NK-92 (cell line): Measurements from ENCODE around the gene ST3GAL5.
"Not testable (repeated sequence)": the region's sequence is repeated elsewhere in the genome, so short reads cannot be mapped to it uniquely, and the experiment has no call there.

ENCODE experiments used
- DNase-seq: peaks from one replicate; lab custom pipeline; 2025; ENCODE audit not compliant: unreplicated experiment; lab: John Stamatoyannopoulos, UW

Gene ST3GAL5

GRCh38 chr2:85894554-85895278 is 5.9 kb upstream of the ST3GAL5 start:
- not testable (repeated sequence) for DNase-seq

- no peak for DNase-seq
These were observed 4.9 kb upstream of the ST3GAL5 start for GRCh38 chr2:85893428-85894258.

- DNase-seq = no peak
These were observed 3.6 kb upstream of the ST3GAL5 start for GRCh38 chr2:85892216-85892944.

GRCh38 chr2:85890522-85891176 is 1.9 kb upstream of the ST3GAL5 start:
- DNase-seq = no peak

GRCh38 chr2:85889627-85890281 is 964 bp upstream of the ST3GAL5 start:
- DNase-seq = no peak

GRCh38 chr2:85888020-85888683 is 638 bp downstream of the ST3GAL5 start:
- DNase-seq = no peak

- no peak for DNase-seq
These were observed 1.2 kb downstream of the ST3GAL5 start for GRCh38 chr2:85887566-85888019.

- DNase-seq = no peak
These were observed 2.2 kb downstream of the ST3GAL5 start for GRCh38 chr2:85886590-85886989.

- no peak for DNase-seq
These were observed 2.6 kb downstream of the ST3GAL5 start for GRCh38 chr2:85886141-85886540.

GRCh38 chr2:85881781-85882180 is 7.0 kb downstream of the ST3GAL5 start:
- DNase-seq = not testable (repeated sequence)

- not testable (repeated sequence) for DNase-seq
These were observed 8.0 kb downstream of the ST3GAL5 start for GRCh38 chr2:85880716-85881328.

GRCh38 chr2:85878719-85879370 is 9.9 kb downstream of the ST3GAL5 start:
- DNase-seq = no peak

GRCh38 chr2:85875350-85876050 is 13.3 kb downstream of the ST3GAL5 start:
- no peak for DNase-seq

GRCh38 chr2:85873679-85874078 is 15.1 kb downstream of the ST3GAL5 start:
- DNase-seq = no peak

- no peak for DNase-seq
These were observed 16.1 kb downstream of the ST3GAL5 start for GRCh38 chr2:85872536-85873161.

- DNase-seq = no peak
These were observed 17.2 kb downstream of the ST3GAL5 start for GRCh38 chr2:85871494-85872164.

- DNase-seq = no peak
These were observed 20.0 kb downstream of the ST3GAL5 start for GRCh38 chr2:85868822-85869221.
